ENCODE measurements around the gene CTSD. TPM values are rescaled to one million over a fixed set of nuclear protein-coding genes. Genes with fewer than 3 reads are reported as not detected.

The CTSD gene
- total RNA-seq, 1 experiment from 2014 or later: 367 TPM

- TF ChIP-seq, protein P1, sequence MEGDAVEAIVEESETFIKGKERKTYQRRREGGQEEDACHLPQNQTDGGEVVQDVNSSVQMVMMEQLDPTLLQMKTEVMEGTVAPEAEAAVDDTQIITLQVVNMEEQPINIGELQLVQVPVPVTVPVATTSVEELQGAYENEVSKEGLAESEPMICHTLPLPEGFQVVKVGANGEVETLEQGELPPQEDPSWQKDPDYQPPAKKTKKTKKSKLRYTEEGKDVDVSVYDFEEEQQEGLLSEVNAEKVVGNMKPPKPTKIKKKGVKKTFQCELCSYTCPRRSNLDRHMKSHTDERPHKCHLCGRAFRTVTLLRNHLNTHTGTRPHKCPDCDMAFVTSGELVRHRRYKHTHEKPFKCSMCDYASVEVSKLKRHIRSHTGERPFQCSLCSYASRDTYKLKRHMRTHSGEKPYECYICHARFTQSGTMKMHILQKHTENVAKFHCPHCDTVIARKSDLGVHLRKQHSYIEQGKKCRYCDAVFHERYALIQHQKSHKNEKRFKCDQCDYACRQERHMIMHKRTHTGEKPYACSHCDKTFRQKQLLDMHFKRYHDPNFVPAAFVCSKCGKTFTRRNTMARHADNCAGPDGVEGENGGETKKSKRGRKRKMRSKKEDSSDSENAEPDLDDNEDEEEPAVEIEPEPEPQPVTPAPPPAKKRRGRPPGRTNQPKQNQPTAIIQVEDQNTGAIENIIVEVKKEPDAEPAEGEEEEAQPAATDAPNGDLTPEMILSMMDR (IDR thresholded peaks at IDR 0.05; ENCODE audit: unreplicated experiment): no peak
- Mint-ChIP-seq H3K27me3 (ENCODE audit: insufficient read depth, unreplicated experiment) (no peaks in the 10 kb centered on the region), H3K4me3 (ENCODE audit: unreplicated experiment) (no peak overlapping the region), H3K27ac (ENCODE audit: low read depth, unreplicated experiment) (no peak overlapping the region), H3K36me3 (ENCODE audit: insufficient read depth, unreplicated experiment) (peaks cover 65% of the 10 kb centered on the region), H3K9me3 (ENCODE audit: unreplicated experiment) (no peaks in the 10 kb centered on the region), H3K4me1 (ENCODE audit: insufficient read depth, unreplicated experiment) (peaks cover 15% of the 10 kb centered on the region)
- DNase-seq (ENCODE audit: unreplicated experiment): no peak
- BruUV-seq (replicated peaks): no TSS peak
- ChIA-PET CTCF (interaction anchor here (0.6 to 2.8 kb wide), 3 partner anchors 10 to 99 kb away, joined by 3 to 11 read pairs (median 5); no protein-coding TSS in a partner anchor), POLR2A (interaction anchor here (1.1 to 7.8 kb wide), 4 partner anchors 9 to 80 kb away, joined by 3 to 107 read pairs (median 10); partner anchors contain the start of genes CTSD and SYT8)
- intact Hi-C loops (cut with micrococcal nuclease): no loop called here
Observed at GRCh38 chr11:1751999-1752906, 11.5 kb downstream of the CTSD start.

DNA sequence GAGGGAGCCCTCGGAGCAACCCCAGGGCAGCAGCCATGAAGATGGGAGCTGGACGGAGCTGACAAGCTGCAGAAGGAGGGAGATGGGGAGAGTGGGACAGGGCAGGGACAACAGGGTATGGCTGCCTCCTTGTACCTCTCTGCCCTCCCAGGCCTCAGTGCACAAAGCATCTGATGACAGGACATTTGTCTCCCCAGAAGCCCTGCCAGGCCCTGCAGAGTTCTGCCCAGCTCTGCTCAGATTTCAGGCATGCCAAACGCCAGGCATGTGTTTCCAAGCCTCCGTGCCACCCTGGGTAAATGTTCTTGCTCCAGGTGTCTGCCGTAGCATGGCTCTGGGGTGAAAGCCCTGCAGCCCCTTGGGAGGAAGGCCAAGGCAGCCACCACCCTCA, 12.2 kb downstream of the CTSD start:
- Mint-ChIP-seq H3K27me3 (ENCODE audit: insufficient read depth, unreplicated experiment) (no peaks in the 10 kb centered on the region), H3K9me3 (ENCODE audit: unreplicated experiment) (no peaks in the 10 kb centered on the region), H3K4me1 (ENCODE audit: insufficient read depth, unreplicated experiment) (peaks cover 15% of the 10 kb centered on the region), H3K36me3 (ENCODE audit: insufficient read depth, unreplicated experiment) (peaks cover 66% of the 10 kb centered on the region), H3K27ac (ENCODE audit: low read depth, unreplicated experiment) (no peak overlapping the region), H3K4me3 (ENCODE audit: unreplicated experiment) (no peak overlapping the region)
- CTCF ChIA-PET: interaction anchor here (1.0 to 2.8 kb wide), 3 partner anchors 11 to 81 kb away, joined by 3 to 11 read pairs (median 4); no protein-coding TSS in a partner anchor
- DNase-seq (ENCODE audit: unreplicated experiment): no peak
- BruUV-seq (replicated peaks): no TSS peak
- intact Hi-C loops (cut with micrococcal nuclease): no loop called here
- POLR2A ChIA-PET: interaction anchor here (1.1 to 7.8 kb wide), 3 partner anchors 10 to 80 kb away, joined by 3 to 107 read pairs (median 16); partner anchors contain the start of gene SYT8
- TF ChIP-seq, protein P1 (IDR thresholded peaks at IDR 0.05; ENCODE audit: unreplicated experiment): no peak

DNA sequence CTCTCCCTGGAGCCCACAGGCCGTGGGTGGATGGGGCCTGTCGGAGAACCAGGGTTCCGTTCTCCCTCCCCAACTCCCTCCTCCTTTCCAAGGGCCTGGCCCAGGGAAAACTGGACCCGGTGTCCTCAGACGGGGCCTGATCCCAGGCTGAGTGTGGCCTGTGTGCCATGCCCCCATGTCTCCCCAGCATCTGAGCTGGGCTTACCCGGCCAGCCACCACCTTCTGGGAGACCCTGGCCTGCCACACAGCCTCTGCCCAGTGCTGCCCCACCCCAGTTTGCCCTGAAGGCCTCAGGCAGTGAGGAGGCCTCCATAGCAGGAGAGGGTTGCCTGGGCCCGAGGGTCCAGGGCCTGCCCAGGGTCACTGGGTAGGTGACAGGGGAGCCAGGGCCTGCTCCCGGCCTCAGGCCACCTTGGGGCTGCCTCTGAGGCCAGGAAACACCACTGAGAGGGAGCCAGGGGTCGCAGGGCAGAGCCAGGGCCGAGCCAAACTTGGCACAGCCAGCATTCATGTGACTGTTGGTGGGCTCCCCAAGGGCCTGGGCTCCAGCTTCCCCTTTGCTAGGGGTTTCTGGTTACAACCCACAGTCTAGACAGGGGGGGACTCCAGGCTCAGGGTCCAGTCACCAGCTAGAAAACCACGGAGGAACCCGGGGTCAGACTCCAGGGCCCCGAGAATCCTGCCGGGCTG, 12.7 kb downstream of the CTSD start:
- H3K4me1 Mint-ChIP-seq (ENCODE audit: insufficient read depth, unreplicated experiment): peaks cover 19% of the 10 kb centered on the region
- H3K27ac Mint-ChIP-seq (ENCODE audit: low read depth, unreplicated experiment): no peak overlapping the region
- POLR2A ChIA-PET: interaction anchor here (0.9 to 7.8 kb wide), 4 partner anchors 11 to 91 kb away, joined by 3 to 107 read pairs (median 10); partner anchors contain the start of gene SYT8
- H3K4me3 Mint-ChIP-seq (ENCODE audit: unreplicated experiment): peak overlapping the region; percentile 73
- intact Hi-C loops (cut with micrococcal nuclease): no loop called here
- no TSS peak for BruUV-seq (replicated peaks)
- H3K9me3 Mint-ChIP-seq (ENCODE audit: unreplicated experiment): no peaks in the 10 kb centered on the region
- no peaks in the 10 kb centered on the region for H3K27me3 Mint-ChIP-seq (ENCODE audit: insufficient read depth, unreplicated experiment)
- no peak for DNase-seq (ENCODE audit: unreplicated experiment)
- TF ChIP-seq, protein P1 (IDR thresholded peaks at IDR 0.05; ENCODE audit: unreplicated experiment): no peak
- CTCF ChIA-PET: interaction anchor here (1.0 to 2.8 kb wide), 2 partner anchors 57 to 81 kb away, joined by 4 to 11 read pairs; no protein-coding TSS in a partner anchor
- peaks cover 67% of the 10 kb centered on the region for H3K36me3 Mint-ChIP-seq (ENCODE audit: insufficient read depth, unreplicated experiment)

DNA sequence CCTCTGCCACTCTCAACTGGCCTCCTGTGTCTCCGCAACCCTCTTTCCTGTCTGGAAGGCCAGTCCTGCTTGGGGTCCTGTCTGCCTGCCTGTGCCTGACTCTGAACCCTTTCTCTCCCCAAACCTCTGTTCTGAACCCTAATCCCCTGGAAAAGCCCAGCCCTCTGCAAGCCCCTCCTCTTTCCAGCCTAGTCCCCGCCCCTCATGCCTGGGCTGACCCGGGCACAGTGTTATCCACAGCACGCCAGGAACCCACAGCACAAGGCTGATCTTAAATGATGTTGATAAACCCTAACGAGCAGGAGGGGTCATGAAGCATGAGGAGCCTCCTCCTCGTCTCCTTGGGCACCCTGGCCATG, 13.3 kb downstream of the CTSD start, which contains the start of gene IFITM10:
IFITM10 (minus strand) TSS at position 115 of the 359 bp plus-strand sequence. CDS start 153 bp downstream, outside the sequence.
- Mint-ChIP-seq H3K4me3 (ENCODE audit: unreplicated experiment) (peak within 1 kb of the TSS; percentile 73), H3K36me3 (ENCODE audit: insufficient read depth, unreplicated experiment) (peaks cover 61% of the 10 kb centered on the region), H3K9me3 (ENCODE audit: unreplicated experiment) (no peaks in the 10 kb centered on the region), H3K27ac (ENCODE audit: low read depth, unreplicated experiment) (peak within 1 kb of the TSS; percentile 74), H3K27me3 (ENCODE audit: insufficient read depth, unreplicated experiment) (no peaks in the 10 kb centered on the region), H3K4me1 (ENCODE audit: insufficient read depth, unreplicated experiment) (peaks cover 20% of the 10 kb centered on the region)
- TF ChIP-seq, protein P1 (IDR thresholded peaks at IDR 0.05; ENCODE audit: unreplicated experiment): no peak
- CTCF ChIA-PET: interaction anchor here (0.9 to 4.7 kb wide), 5 partner anchors 56 to 250 kb away, joined by 3 to 26 read pairs (median 5); no protein-coding TSS in a partner anchor
- DNase-seq (ENCODE audit: unreplicated experiment): no peak
- POLR2A ChIA-PET: interaction anchor here (0.9 to 7.8 kb wide), 9 partner anchors 12 to 93 kb away, joined by 3 to 107 read pairs (median 5); partner anchors contain the start of genes CTSD and SYT8
- intact Hi-C loops (cut with micrococcal nuclease): no loop called here
- BruUV-seq (replicated peaks): no TSS peak
